B cell (primary cell): ENCODE measurements around the gene NDUFV2. TPM values are rescaled to one million over a fixed set of nuclear protein-coding genes. Genes with fewer than 3 reads are reported as not detected.

Experiments
- ATAC-seq: fragments of 200-7000 bp; cut with Tn5 transposase; one replicate; pipeline ENCODE4 v1.10.0; 2021; ENCODE audit warnings: low read depth, mild to moderate bottlenecking, moderate number of reproducible peaks, moderate library complexity
- CTCF ChIA-PET: fragments of 350-600 bp; sonication (Branson Sonifier 250); formaldehyde crosslinking; loops from one replicate; lab custom pipeline; 2021; ENCODE audit warnings: antibody characterized with exemption, inconsistent platforms; lab: Charles Lee
- POLR2A ChIA-PET: fragments of 350-600 bp; sonication (Branson Sonifier 250); formaldehyde crosslinking; loops from one replicate; lab custom pipeline; 2021; ENCODE audit warnings: antibody characterized with exemption; lab: Charles Lee
- DNase-seq: peaks from one replicate; pipeline ENCODE4 v3.0.0; 2013
- H2AFZ ChIP-seq: 2 replicates; pipeline ENCODE4 v1.6.1; 2012; ENCODE audit warnings: mild to moderate bottlenecking, low read depth, low read length; ENCODE audit not compliant: insufficient read depth, poor library complexity, severe bottlenecking
- H3K27ac ChIP-seq, 2 donors: 1 replicate in 1 of 2; 2 replicates in 1 of 2; pipeline ENCODE4 v1.5.1; 2012 to 2013; ENCODE audit warnings: low read length in 2 of 2, mild to moderate bottlenecking in 2 of 2, moderate library complexity in 1 of 2
- H3K27me3 ChIP-seq, 4 experiments: fragments of 200-600 bp in 1 of 4; sonication (generic) in 1 of 4; replicated peaks in 1 of 4; 1 replicate in 2 of 4; 2 replicates in 2 of 4; pipeline versions ENCODE4 v1.6.1 to v1.7.0; 2013 to 2016; ENCODE audit warnings: low read length in 3 of 4, mild to moderate bottlenecking in 2 of 4, mixed read lengths in 1 of 4, moderate library complexity in 1 of 4; ENCODE audit not compliant: insufficient read depth in 4 of 4, control insufficient read depth in 3 of 4; ENCODE audit errors: control extremely low read depth in 1 of 4
- H3K36me3 ChIP-seq, 2 experiments: replicated peaks in 1 of 2; 1 replicate in 1 of 2; 2 replicates in 1 of 2; pipeline versions ENCODE4 v1.6.1 to v1.7.1; 2013; ENCODE audit warnings: low read length in 1 of 2; ENCODE audit not compliant: insufficient read depth in 2 of 2, control insufficient read depth in 1 of 2; ENCODE audit errors: control extremely low read depth in 1 of 2, extremely low read depth in 1 of 2
- H3K4me1 ChIP-seq, 2 donors: fragments of 200-600 bp in 1 of 2; sonication (generic) in 1 of 2; 1 replicate in 1 of 2; 2 replicates in 1 of 2; pipeline versions ENCODE4 v1.5.1 to v1.6.1; 2013 to 2017; ENCODE audit warnings: low read length in 2 of 2; ENCODE audit not compliant: control insufficient read depth in 2 of 2, insufficient read depth in 2 of 2
- H3K4me2 ChIP-seq: replicated peaks from 2 replicates; pipeline ENCODE3; 2012; ENCODE audit warnings: mild to moderate bottlenecking, low read depth, low read length; ENCODE audit not compliant: poor library complexity, severe bottlenecking
- H3K4me3 ChIP-seq, 5 experiments: fragments of 200-600 bp in 1 of 5; sonication (generic) in 1 of 5; 1 replicate in 3 of 5; 2 replicates in 2 of 5; pipeline versions ENCODE4 v1.5.1 to v1.7.0; 2011 to 2016; ENCODE audit warnings: low read length in 4 of 5, mild to moderate bottlenecking in 4 of 5, low read depth in 2 of 5, control low read depth in 1 of 5, moderate library complexity in 1 of 5; ENCODE audit not compliant: insufficient read depth in 1 of 5; ENCODE audit errors: control extremely low read depth in 1 of 5, extremely low read depth in 1 of 5
- H3K79me2 ChIP-seq: fragments of 200-600 bp; sonication (generic); one replicate; pipeline ENCODE4 v1.6.0; 2016; ENCODE audit warnings: low read length; ENCODE audit not compliant: control insufficient read depth, insufficient read depth
- H3K9ac ChIP-seq: fragments of 200-600 bp; sonication (generic); 2 replicates; pipeline ENCODE4 v1.6.1; 2017; ENCODE audit warnings: mild to moderate bottlenecking, low read length, moderate library complexity
- H3K9me3 ChIP-seq, 3 donors: one replicate each; pipeline versions ENCODE4 v1.6.1 to v1.7.1; 2013; ENCODE audit warnings: low read length in 2 of 3; ENCODE audit not compliant: control insufficient read depth in 2 of 3, insufficient read depth in 1 of 3; ENCODE audit errors: control extremely low read depth in 1 of 3
- H4K20me1 ChIP-seq: 2 replicates; pipeline ENCODE4 v1.6.0; 2012; ENCODE audit warnings: mild to moderate bottlenecking, low read length; ENCODE audit not compliant: insufficient read depth, control insufficient read depth, poor library complexity, severe bottlenecking
- H3K27ac Mint-ChIP-seq: one replicate; pipeline ENCODE4 v1.8.0; 2021; ENCODE audit warnings: mixed read lengths
- H3K27me3 Mint-ChIP-seq: one replicate; pipeline ENCODE4 v1.8.0; 2021; ENCODE audit warnings: mixed read lengths
- H3K4me1 Mint-ChIP-seq: one replicate; pipeline ENCODE4 v1.8.0; 2021; ENCODE audit warnings: mixed read lengths
- H3K4me3 Mint-ChIP-seq: one replicate; pipeline ENCODE4 v1.8.0; 2021; ENCODE audit warnings: mixed read lengths
- H3K9me3 Mint-ChIP-seq: one replicate; pipeline ENCODE4 v1.8.0; 2022; ENCODE audit warnings: mixed read lengths; ENCODE audit not compliant: insufficient read depth
- EZH2 ChIP-seq: IDR thresholded peaks from 2 replicates; pipeline ENCODE4 v1.6.1; 2012; ENCODE audit warnings: borderline replicate concordance, low read depth, mild to moderate bottlenecking, moderate library complexity, low read length; ENCODE audit not compliant: insufficient read depth, poor library complexity, severe bottlenecking
- WGBS: methylation state at CpG from one replicate; pipeline ENCODE4 v1.1.5; 2013; ENCODE audit warnings: missing lambda C conversion rate; ENCODE audit not compliant: insufficient coverage; 5-methylcytosine and 5-hydroxymethylcytosine counted together
- intact Hi-C: fragments of 100-400 bp; cut with micrococcal nuclease; formaldehyde crosslinking; loops from one replicate; pipeline ENCODE4 v1.10.0; 2022
- polyA plus RNA-seq: library from polyadenylated mRNA; depleted of rRNA; stranded (reverse); fragments of >200 nt; gene quantifications from 2 replicates; pipeline ENCODE4 v1.2.3, GENCODE V29; 2012
- total RNA-seq, 2 donors: library from RNA; stranded (reverse); fragments of 120-200 nt in 1 of 2; gene quantifications; 1 replicate in 1 of 2; 2 replicates in 1 of 2; pipeline versions ENCODE4 v1.2.3 to v1.2.4, GENCODE V29; 2013 to 2022
- TF ChIP-seq, protein P1 (sequence below): fragments of 200-600 bp; IDR thresholded peaks from one replicate; pipeline ENCODE4 v1.8.0; 2022; ENCODE audit warnings: antibody characterized with exemption, mild to moderate bottlenecking

NDUFV2 gene
- total and polyA plus RNA-seq, 2 donors (not counting 1 experiment from before 2014, with no cell fraction given): 44.4 to 137 TPM

- Mint-ChIP-seq H3K9me3 (no peaks in the 10 kb centered on the region), H3K27me3 (no peaks in the 10 kb centered on the region), H3K4me3 (no peak overlapping the region), H3K27ac (no peak overlapping the region), H3K4me1 (peaks cover 24% of the 10 kb centered on the region)
- no peaks in the 10 kb centered on the region for H3K9me3 ChIP-seq
- DNase-seq: no peak
- intact Hi-C loops: no loop called here
- TF ChIP-seq EZH2: no peak
- TF ChIP-seq, protein P1, sequence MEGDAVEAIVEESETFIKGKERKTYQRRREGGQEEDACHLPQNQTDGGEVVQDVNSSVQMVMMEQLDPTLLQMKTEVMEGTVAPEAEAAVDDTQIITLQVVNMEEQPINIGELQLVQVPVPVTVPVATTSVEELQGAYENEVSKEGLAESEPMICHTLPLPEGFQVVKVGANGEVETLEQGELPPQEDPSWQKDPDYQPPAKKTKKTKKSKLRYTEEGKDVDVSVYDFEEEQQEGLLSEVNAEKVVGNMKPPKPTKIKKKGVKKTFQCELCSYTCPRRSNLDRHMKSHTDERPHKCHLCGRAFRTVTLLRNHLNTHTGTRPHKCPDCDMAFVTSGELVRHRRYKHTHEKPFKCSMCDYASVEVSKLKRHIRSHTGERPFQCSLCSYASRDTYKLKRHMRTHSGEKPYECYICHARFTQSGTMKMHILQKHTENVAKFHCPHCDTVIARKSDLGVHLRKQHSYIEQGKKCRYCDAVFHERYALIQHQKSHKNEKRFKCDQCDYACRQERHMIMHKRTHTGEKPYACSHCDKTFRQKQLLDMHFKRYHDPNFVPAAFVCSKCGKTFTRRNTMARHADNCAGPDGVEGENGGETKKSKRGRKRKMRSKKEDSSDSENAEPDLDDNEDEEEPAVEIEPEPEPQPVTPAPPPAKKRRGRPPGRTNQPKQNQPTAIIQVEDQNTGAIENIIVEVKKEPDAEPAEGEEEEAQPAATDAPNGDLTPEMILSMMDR: no peak
- no CpG with 5 or more reads among the region's 4 CpGs for WGBS
- no peak overlapping the region for H3K4me3 ChIP-seq
- peaks cover 24 to 26% of the 10 kb centered on the region in 2 donors for H3K4me1 ChIP-seq
- H4K20me1 ChIP-seq: no peaks in the 10 kb centered on the region
- H3K9ac ChIP-seq: no peak overlapping the region
- H2AFZ ChIP-seq: no peak overlapping the region
- no peak for ATAC-seq
- H3K36me3 ChIP-seq: no peaks in the 10 kb centered on the region
- no peaks in the 10 kb centered on the region for H3K79me2 ChIP-seq
- ChIA-PET POLR2A (no interaction called here), CTCF (interaction anchor here (0.5 kb wide), 1 partner anchor 138 kb away, joined by 4 read pairs; no protein-coding TSS in a partner anchor)
- H3K4me2 ChIP-seq: no peak overlapping the region
- H3K27ac ChIP-seq: no peak overlapping the region
- H3K27me3 ChIP-seq: no peaks in the 10 kb centered on the region
Measured at GRCh38 chr18:9058406-9058805, 44.1 kb upstream of the NDUFV2 start.

DNA sequence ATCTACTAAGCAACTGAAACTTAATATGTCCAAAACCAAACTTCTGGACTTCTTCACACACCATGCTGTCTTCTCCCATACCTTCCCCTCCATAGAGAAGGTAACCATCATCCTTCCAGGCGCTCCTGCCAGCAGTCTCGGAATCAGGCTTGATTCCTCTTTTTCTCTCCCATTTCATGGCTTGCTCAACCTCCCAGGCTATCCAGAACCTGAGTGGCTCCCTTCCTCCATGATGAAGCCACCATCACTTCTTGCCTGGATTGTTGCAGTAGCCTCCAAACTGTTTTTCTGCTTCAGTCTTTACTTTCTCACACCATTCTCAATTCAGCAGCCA, 40.1 kb upstream of the NDUFV2 start:
- H3K4me1 ChIP-seq: peaks cover 34 to 51% of the 10 kb centered on the region in 2 donors
- DNase-seq (no peak), ATAC-seq (peak; percentile 3)
- H3K79me2 ChIP-seq: no peaks in the 10 kb centered on the region
- Mint-ChIP-seq H3K4me3 (peak overlapping the region; percentile 80), H3K27ac (peak overlapping the region; percentile 85), H3K9me3 (no peaks in the 10 kb centered on the region), H3K4me1 (peaks cover 42% of the 10 kb centered on the region), H3K27me3 (no peaks in the 10 kb centered on the region)
- CTCF ChIA-PET: interaction anchor here (1.1 kb wide), 1 partner anchor 11 kb away, joined by 7 read pairs; no protein-coding TSS in a partner anchor
- H3K36me3 ChIP-seq: no peaks in the 10 kb centered on the region
- H2AFZ ChIP-seq: peak overlapping the region; percentile 22
- intact Hi-C loops: loop anchor here (2.0 kb wide), 1 partner anchor 20 kb away; no protein-coding TSS in a partner anchor
- no peaks in the 10 kb centered on the region for H3K27me3 ChIP-seq
- 84% methylated on average over 2 of the region's 2 CpGs for WGBS
- no peaks in the 10 kb centered on the region for H3K9me3 ChIP-seq
- peak overlapping the region; percentile 21 for H3K9ac ChIP-seq
- H3K27ac ChIP-seq: peak overlapping the region; percentile 32 to 62
- H3K4me2 ChIP-seq: peak overlapping the region; percentile 56
- TF ChIP-seq, protein P1: no peak
- no peak for TF ChIP-seq EZH2
- H3K4me3 ChIP-seq: no peak overlapping the region
- no peaks in the 10 kb centered on the region for H4K20me1 ChIP-seq
- POLR2A ChIA-PET: no interaction called here
